Measurements from ENCODE around the gene MYH13. TPM values are rescaled to one million over a fixed set of nuclear protein-coding genes. Genes with fewer than 3 reads are reported as not detected.

The MYH13 gene
- total and polyA plus RNA-seq, 2 donors (not counting 3 experiments of a cell fraction or from before 2014, with no cell fraction given): not detected

- intact Hi-C loops (cut with micrococcal nuclease): loop anchor here (10.0 kb wide), 1 partner anchor 404 kb away; no protein-coding TSS in a partner anchor
- Histone ChIP-seq H3K9me1 (replicated peaks; ENCODE audit: control insufficient read depth, extremely low read depth, insufficient read depth, low read length) (no peaks in the 10 kb centered on the region), H2AFZ (ENCODE audit: low read depth, low read length) (no peak overlapping the region), H3K27me3 (ENCODE audit: control insufficient read depth in 2 of 2, insufficient read depth in 2 of 2, low read length in 2 of 2) (no peaks in the 10 kb centered on the region), H3K4me1 (ENCODE audit: control insufficient read depth, extremely low read depth, insufficient read depth, low read length) (no peaks in the 10 kb centered on the region), H3K36me3 (ENCODE audit: control insufficient read depth in 2 of 2, extremely low read depth in 1 of 2, insufficient read depth in 2 of 2, low read length in 2 of 2) (no peaks in the 10 kb centered on the region), H3K27ac (ENCODE audit: insufficient read depth, low read depth, low read length) (no peak overlapping the region), H3K4me2 (ENCODE audit: insufficient read depth, low read length) (no peak overlapping the region), H3K4me3 (replicated peaks in 1 of 3; ENCODE audit: insufficient read depth in 1 of 3, low read depth in 1 of 3, low read length in 3 of 3) (no peak overlapping the region), H3K79me2 (ENCODE audit: control insufficient read depth, insufficient read depth, low read length) (no peaks in the 10 kb centered on the region), H4K20me1 (replicated peaks; ENCODE audit: control insufficient read depth, extremely low read depth, insufficient read depth, low read length) (no peaks in the 10 kb centered on the region), H3K9me3 (replicated peaks; ENCODE audit: control insufficient read depth, insufficient read depth, low read length) (no peaks in the 10 kb centered on the region), H3K9ac (replicated peaks; ENCODE audit: extremely low read depth, insufficient read depth, low read length) (no peak overlapping the region)
- BruUV-seq (replicated peaks): no TSS peak
- ChIA-PET POLR2A (no interaction called here), CTCF (interaction anchor here (1.4 to 3.1 kb wide), 4 partner anchors 14 to 288 kb away, joined by 4 to 27 read pairs (median 12); no protein-coding TSS in a partner anchor)
- no peak for TF ChIP-seq EZH2 (IDR thresholded peaks at IDR 0.05; ENCODE audit: borderline replicate concordance, low read depth, low read length, severe bottlenecking)
- no peak for TF ChIP-seq MAX (IDR thresholded peaks at IDR 0.05; ENCODE audit: insufficient read depth, insufficient read length)
- no peak for TF ChIP-seq GATA2 (IDR thresholded peaks at IDR 0.05; ENCODE audit: insufficient read depth, insufficient read length, low read depth, low read length)
- TF ChIP-seq CTCF (IDR thresholded peaks at IDR 0.05; ENCODE audit: extremely low read depth in 1 of 2, insufficient read depth in 1 of 2, low read depth in 1 of 2, low read length in 2 of 2): no peak
- no peak for TF ChIP-seq FOS (IDR thresholded peaks at IDR 0.05; ENCODE audit: borderline replicate concordance, insufficient read depth, low read length)
- no peak for TF ChIP-seq POLR2A (IDR thresholded peaks at IDR 0.05; ENCODE audit: low read depth, low read length)
- TF ChIP-seq POLR2AphosphoS5 (IDR thresholded peaks at IDR 0.05; ENCODE audit: insufficient read depth, low read depth, low read length): no peak
- no peak for TF ChIP-seq JUN (IDR thresholded peaks at IDR 0.05; ENCODE audit: borderline replicate concordance, insufficient read depth, insufficient read length, low read depth)
- TF ChIP-seq MYC (IDR thresholded peaks at IDR 0.05; ENCODE audit: low read depth, low read length): no peak
- dilution Hi-C loops (cut with MboI; ENCODE audit: extremely low pct_ligation_motif_present, low sequenced_read_pairs): no loop called here
- DNase-seq (ENCODE audit: low read depth, low spot score): no peak
- FAIRE-seq: no peak
Observed at GRCh38 chr17:10328971-10329923, 43.6 kb downstream of the MYH13 start.
